ENCODE measurements around the gene WWOX. TPM values are rescaled to one million over a fixed set of nuclear protein-coding genes. Genes with fewer than 3 reads are reported as not detected.

WWOX gene
- total RNA-seq, 3 donors from 2014 or later (not counting 1 experiment from before 2014, with no cell fraction given), result 21.0 to 29.8 (median 27.0) TPM

GRCh38 chr16:78709137-78709884 is 609.9 kb downstream of the WWOX start:
- H3K4me3 ChIP-seq (ENCODE audit: low read length), result no peak overlapping the region
- H3K4me3 Mint-ChIP-seq, result no peak overlapping the region
- ATAC-seq (no peak), DNase-seq (no peak)
- peaks cover 4% of the 10 kb centered on the region for H3K9me3 ChIP-seq (ENCODE audit: control insufficient read depth, insufficient read depth, low read length)
- no peaks in the 10 kb centered on the region for H3K4me1 ChIP-seq (ENCODE audit: control insufficient read depth, insufficient read depth, low read length)
- WGBS (ENCODE audit: insufficient coverage), result 97% methylated on average over 15 of the region's 15 CpGs
- no peaks in the 10 kb centered on the region for H3K36me3 ChIP-seq (ENCODE audit: control insufficient read depth, insufficient read depth, low read length)
- no peak for TF ChIP-seq CTCF (IDR thresholded peaks at IDR 0.05)
- no peak overlapping the region for H3K27ac Mint-ChIP-seq
- intact Hi-C loops (cut with micrococcal nuclease), result loop anchor here (5.0 to 10.0 kb wide), 4 partner anchors 53 to 1373 kb away; partner anchors contain the start of gene MAF
- H3K27me3 ChIP-seq (ENCODE audit: control insufficient read depth, insufficient read depth, low read length), result no peaks in the 10 kb centered on the region
- H3K9me3 Mint-ChIP-seq, result peaks cover 0 to 2% of the 10 kb centered on the region in 2 donors
- H3K27me3 Mint-ChIP-seq (ENCODE audit: low read depth in 2 of 2), result peaks cover 5 to 10% of the 10 kb centered on the region in 2 donors
- H3K36me3 Mint-ChIP-seq, result no peaks in the 10 kb centered on the region
- H3K4me1 Mint-ChIP-seq, result peaks cover 5 to 8% of the 10 kb centered on the region in 2 donors
- no peak overlapping the region for H3K27ac ChIP-seq (ENCODE audit: low read length)

- ATAC-seq, result no peak
- intact Hi-C loops (cut with micrococcal nuclease), result no loop called here
- H3K27me3 ChIP-seq (ENCODE audit: control insufficient read depth, insufficient read depth, low read length), result no peaks in the 10 kb centered on the region
- H3K36me3 ChIP-seq (ENCODE audit: control insufficient read depth, insufficient read depth, low read length), result no peaks in the 10 kb centered on the region
- Mint-ChIP-seq H3K36me3 (no peaks in the 10 kb centered on the region), H3K4me1 (no peaks in the 10 kb centered on the region), H3K4me3 (no peak overlapping the region), H3K9me3 (no peaks in the 10 kb centered on the region), H3K27me3 (ENCODE audit: low read depth in 2 of 2) (peaks cover 0 to 9% of the 10 kb centered on the region in 2 donors), H3K27ac (no peak overlapping the region)
- TF ChIP-seq CTCF (IDR thresholded peaks at IDR 0.05), result no peak
- 90% methylated on average over 2 of the region's 3 CpGs for WGBS (ENCODE audit: insufficient coverage)
- H3K4me3 ChIP-seq (ENCODE audit: low read length), result no peak overlapping the region
- H3K27ac ChIP-seq (ENCODE audit: low read length), result no peak overlapping the region
- no peak for DNase-seq
- H3K4me1 ChIP-seq (ENCODE audit: control insufficient read depth, insufficient read depth, low read length), result no peaks in the 10 kb centered on the region
- no peaks in the 10 kb centered on the region for H3K9me3 ChIP-seq (ENCODE audit: control insufficient read depth, insufficient read depth, low read length)
Measured at GRCh38 chr16:78715106-78715505, 615.7 kb downstream of the WWOX start.

- ATAC-seq (no peak), DNase-seq (no peak)
- Mint-ChIP-seq H3K27me3 (ENCODE audit: low read depth in 2 of 2) (peaks cover 0 to 9% of the 10 kb centered on the region in 2 donors), H3K36me3 (no peaks in the 10 kb centered on the region), H3K9me3 (no peaks in the 10 kb centered on the region), H3K4me1 (no peaks in the 10 kb centered on the region), H3K27ac (no peak overlapping the region), H3K4me3 (no peak overlapping the region)
- intact Hi-C loops (cut with micrococcal nuclease), result no loop called here
- Histone ChIP-seq H3K4me3 (ENCODE audit: low read length) (no peak overlapping the region), H3K9me3 (ENCODE audit: control insufficient read depth, insufficient read depth, low read length) (no peaks in the 10 kb centered on the region), H3K27me3 (ENCODE audit: control insufficient read depth, insufficient read depth, low read length) (no peaks in the 10 kb centered on the region), H3K36me3 (ENCODE audit: control insufficient read depth, insufficient read depth, low read length) (no peaks in the 10 kb centered on the region), H3K4me1 (ENCODE audit: control insufficient read depth, insufficient read depth, low read length) (no peaks in the 10 kb centered on the region), H3K27ac (ENCODE audit: low read length) (no peak overlapping the region)
- no peak for TF ChIP-seq CTCF (IDR thresholded peaks at IDR 0.05)
- WGBS (ENCODE audit: insufficient coverage), result 93% methylated on average over 4 of the region's 4 CpGs
Measured at GRCh38 chr16:78715673-78716072, 616.2 kb downstream of the WWOX start.

GRCh38 chr16:78718141-78718540 is 618.7 kb downstream of the WWOX start:
- no peaks in the 10 kb centered on the region for H3K36me3 ChIP-seq (ENCODE audit: control insufficient read depth, insufficient read depth, low read length)
- no peaks in the 10 kb centered on the region for H3K4me1 Mint-ChIP-seq
- H3K4me3 Mint-ChIP-seq, result no peak overlapping the region
- peaks cover 0 to 9% of the 10 kb centered on the region in 2 donors for H3K27me3 Mint-ChIP-seq (ENCODE audit: low read depth in 2 of 2)
- no peak overlapping the region for H3K4me3 ChIP-seq (ENCODE audit: low read length)
- H3K27ac ChIP-seq (ENCODE audit: low read length), result no peak overlapping the region
- H3K9me3 ChIP-seq (ENCODE audit: control insufficient read depth, insufficient read depth, low read length), result no peaks in the 10 kb centered on the region
- H3K36me3 Mint-ChIP-seq, result no peaks in the 10 kb centered on the region
- H3K4me1 ChIP-seq (ENCODE audit: control insufficient read depth, insufficient read depth, low read length), result no peaks in the 10 kb centered on the region
- ATAC-seq (no peak), DNase-seq (no peak)
- intact Hi-C loops (cut with micrococcal nuclease), result no loop called here
- H3K27me3 ChIP-seq (ENCODE audit: control insufficient read depth, insufficient read depth, low read length), result no peaks in the 10 kb centered on the region
- WGBS (ENCODE audit: insufficient coverage), result 79% methylated on average over 2 of the region's 2 CpGs
- no peak for TF ChIP-seq CTCF (IDR thresholded peaks at IDR 0.05)
- no peak overlapping the region for H3K27ac Mint-ChIP-seq
- no peaks in the 10 kb centered on the region for H3K9me3 Mint-ChIP-seq

Data from natural killer cell (primary cell).